PC-3 (cell line): ENCODE results near the gene TEX19. TPM values are rescaled to one million over a fixed set of nuclear protein-coding genes. Genes with fewer than 3 reads are reported as not detected.

Experiments
- ATAC-seq: fragments of 200-7000 bp; cut with Tn5 transposase; 2 replicates; pipeline ENCODE4 v1.9.1; 2020; ENCODE audit warnings: mild to moderate bottlenecking, moderate library complexity
- BruUV-seq: library from RNA; stranded (reverse); fragments of 400-500 nt; replicated peaks from 2 replicates; lab custom pipeline; 2021; lab: Mats Ljungman, UMichigan
- CTCF ChIA-PET: fragments of 300-600 bp; sonication (Branson Sonifier 250); formaldehyde crosslinking; loops from one replicate; lab custom pipeline; 2022; ENCODE audit warnings: antibody characterized with exemption; lab: Charles Lee
- POLR2A ChIA-PET: fragments of 300-600 bp; sonication (Branson Sonifier 250); formaldehyde crosslinking; loops from one replicate; lab custom pipeline; 2022; ENCODE audit warnings: antibody characterized with exemption; ENCODE audit not compliant: unreplicated experiment; lab: Charles Lee
- DNase-seq: peaks from one replicate; pipeline ENCODE4 v3.0.0-alpha.2; 2015
- H2AFZ ChIP-seq: fragments of 300-600 bp; sonication (generic); 2 replicates; pipeline ENCODE4 v1.6.0; 2016; ENCODE audit warnings: antibody characterized with exemption, low read length
- H3F3A ChIP-seq: fragments of 300-600 bp; sonication (generic); one replicate; pipeline ENCODE4 v1.6.0; 2017; ENCODE audit warnings: antibody characterized with exemption, low read length, control low read depth, mild to moderate bottlenecking; ENCODE audit not compliant: unreplicated experiment
- H3K27ac ChIP-seq: fragments of 300-600 bp; sonication (generic); 2 replicates; pipeline ENCODE4 v1.5.1; 2016; ENCODE audit warnings: mild to moderate bottlenecking, low read length
- H3K27me3 ChIP-seq: fragments of 300-600 bp; sonication (generic); 2 replicates; pipeline ENCODE4 v1.6.1; 2016; ENCODE audit warnings: low read length, mixed read lengths
- H3K36me3 ChIP-seq: fragments of 300-600 bp; sonication (generic); 2 replicates; pipeline ENCODE4 v1.6.1; 2016; ENCODE audit warnings: low read depth, mixed run types, low read length, mixed read lengths
- H3K4me1 ChIP-seq: fragments of 300-600 bp; sonication (generic); 2 replicates; pipeline ENCODE4 v1.5.1; 2016; ENCODE audit warnings: low read length; ENCODE audit not compliant: insufficient read depth
- H3K4me2 ChIP-seq: fragments of 300-600 bp; sonication (generic); 2 replicates; pipeline ENCODE4 v1.6.0; 2016; ENCODE audit warnings: low read length
- H3K4me3 ChIP-seq: fragments of 300-600 bp; sonication (generic); 2 replicates; pipeline ENCODE4 v1.5.1; 2016; ENCODE audit warnings: mild to moderate bottlenecking, low read length, mixed read lengths
- H3K79me2 ChIP-seq: fragments of 300-600 bp; sonication (generic); 2 replicates; pipeline ENCODE4 v1.6.1; 2017; ENCODE audit warnings: low read length, mixed read lengths
- H3K9ac ChIP-seq: fragments of 300-600 bp; sonication (generic); 2 replicates; pipeline ENCODE4 v1.6.0; 2016; ENCODE audit warnings: mild to moderate bottlenecking, low read length
- H3K9me2 ChIP-seq: fragments of 300-600 bp; sonication (generic); replicated peaks from 2 replicates; pipeline ENCODE4 v1.6.1; 2016; ENCODE audit warnings: mixed run types, low read length, mixed read lengths
- H3K9me3 ChIP-seq: fragments of 300-600 bp; sonication (generic); 2 replicates; pipeline ENCODE4 v1.6.1; 2016; ENCODE audit warnings: low read length, mixed read lengths
- H4K20me1 ChIP-seq: fragments of 300-600 bp; sonication (generic); 2 replicates; pipeline ENCODE4 v1.6.1; 2016; ENCODE audit warnings: low read length, mixed read lengths
- CTCF ChIP-seq: fragments of 300-600 bp; sonication (generic); conservative IDR thresholded peaks from 2 replicates; pipeline ENCODE4 v1.5.1; 2017; ENCODE audit warnings: antibody characterized with exemption, low read depth, mild to moderate bottlenecking, low read length
- EZH2 ChIP-seq: fragments of 300-600 bp; sonication (generic); IDR thresholded peaks from one replicate; pipeline ENCODE4 v1.6.1; 2017; ENCODE audit warnings: antibody characterized with exemption, mild to moderate bottlenecking, low read length; ENCODE audit not compliant: unreplicated experiment
- EZH2phosphoT487 ChIP-seq: fragments of 300-600 bp; sonication (generic); IDR thresholded peaks from 2 replicates; pipeline ENCODE4 v1.6.1; 2018; ENCODE audit warnings: mild to moderate bottlenecking, antibody characterized with exemption, low read length, borderline replicate concordance
- intact Hi-C: fragments of 100-400 bp; cut with micrococcal nuclease; formaldehyde crosslinking; loops from 2 replicates; pipeline ENCODE4 v1.9.0; 2023
- total RNA-seq: library from RNA; depleted of rRNA; stranded (reverse); fragments of >200 nt; gene quantifications from 2 replicates; pipeline ENCODE4 v1.2.3, GENCODE V29; 2014

TEX19 gene
- total RNA-seq, 1 experiment from 2014 or later = 1.2 TPM

GRCh38 chr17:82361885-82362633, 3.0 kb downstream of the TEX19 start:
- POLR2A ChIA-PET = no interaction called here
- H3K4me1 ChIP-seq = no peaks in the 10 kb centered on the region
- no peaks in the 10 kb centered on the region for H3K36me3 ChIP-seq
- no peak overlapping the region for H2AFZ ChIP-seq
- no peak overlapping the region for H3K4me3 ChIP-seq
- no peak overlapping the region for H3K4me2 ChIP-seq
- BruUV-seq = no TSS peak
- intact Hi-C loops = no loop called here
- no peaks in the 10 kb centered on the region for H4K20me1 ChIP-seq
- ATAC-seq = no peak
- H3K27me3 ChIP-seq = no peaks in the 10 kb centered on the region
- no peaks in the 10 kb centered on the region for H3K9me2 ChIP-seq
- no peaks in the 10 kb centered on the region for H3K9me3 ChIP-seq
- H3F3A ChIP-seq = no peaks in the 10 kb centered on the region
- no peaks in the 10 kb centered on the region for H3K79me2 ChIP-seq
- no peak overlapping the region for H3K27ac ChIP-seq
- no peak for DNase-seq
- H3K9ac ChIP-seq = no peak overlapping the region
- CTCF ChIA-PET = no interaction called here
- TF ChIP-seq EZH2 (no peak), CTCF (no peak), EZH2phosphoT487 (no peak)

DNA sequence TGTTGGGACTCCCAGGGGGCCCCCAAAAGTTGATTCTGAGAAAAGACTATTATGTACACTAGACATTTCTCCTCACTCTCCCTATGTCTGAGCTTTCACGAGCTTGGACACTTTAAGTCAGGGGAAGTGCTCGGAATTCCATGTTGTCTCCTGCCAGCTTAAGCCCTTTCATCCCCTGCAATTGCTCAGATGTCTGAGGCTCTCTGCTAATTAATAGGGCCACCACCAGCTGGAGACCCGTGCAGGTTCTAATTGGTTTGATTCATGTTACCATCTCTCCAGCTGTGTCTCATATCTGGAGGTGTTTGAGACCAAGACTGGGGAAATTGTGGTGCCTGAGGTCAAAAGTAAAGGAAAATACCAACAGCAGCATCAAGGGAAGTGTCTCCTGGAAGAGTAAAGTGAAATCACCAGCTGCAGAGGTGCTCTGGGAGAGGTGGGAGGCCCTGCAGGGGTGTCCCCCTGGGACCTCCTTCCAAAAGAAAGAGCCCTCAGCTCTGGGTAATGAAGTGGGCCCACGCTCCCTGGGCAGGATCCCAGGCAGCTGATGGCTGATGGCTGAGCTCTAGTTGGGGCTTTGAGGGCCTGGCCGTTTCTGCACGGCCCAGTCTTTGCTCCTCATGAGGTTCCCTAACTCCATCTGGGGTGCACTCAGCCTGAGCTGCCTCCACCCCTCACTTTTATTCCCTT, 6.7 kb downstream of the TEX19 start:
- no peak overlapping the region for H3K27ac ChIP-seq
- intact Hi-C loops = no loop called here
- no peak overlapping the region for H3K9ac ChIP-seq
- H3K9me3 ChIP-seq = no peaks in the 10 kb centered on the region
- DNase-seq (no peak), ATAC-seq (no peak)
- POLR2A ChIA-PET = no interaction called here
- no peaks in the 10 kb centered on the region for H4K20me1 ChIP-seq
- no peak overlapping the region for H3K4me3 ChIP-seq
- H3K4me1 ChIP-seq = peaks cover 4% of the 10 kb centered on the region; the same call in 1 of the 2 replicates
- no peaks in the 10 kb centered on the region for H3K36me3 ChIP-seq
- no peak for TF ChIP-seq EZH2phosphoT487
- no peak for TF ChIP-seq EZH2
- no peak for TF ChIP-seq CTCF
- no peaks in the 10 kb centered on the region for H3K27me3 ChIP-seq
- H3F3A ChIP-seq = no peaks in the 10 kb centered on the region
- H3K4me2 ChIP-seq = no peak overlapping the region
- no TSS peak for BruUV-seq
- H2AFZ ChIP-seq = no peak overlapping the region
- CTCF ChIA-PET = no interaction called here
- no peaks in the 10 kb centered on the region for H3K9me2 ChIP-seq
- H3K79me2 ChIP-seq = no peaks in the 10 kb centered on the region

DNA sequence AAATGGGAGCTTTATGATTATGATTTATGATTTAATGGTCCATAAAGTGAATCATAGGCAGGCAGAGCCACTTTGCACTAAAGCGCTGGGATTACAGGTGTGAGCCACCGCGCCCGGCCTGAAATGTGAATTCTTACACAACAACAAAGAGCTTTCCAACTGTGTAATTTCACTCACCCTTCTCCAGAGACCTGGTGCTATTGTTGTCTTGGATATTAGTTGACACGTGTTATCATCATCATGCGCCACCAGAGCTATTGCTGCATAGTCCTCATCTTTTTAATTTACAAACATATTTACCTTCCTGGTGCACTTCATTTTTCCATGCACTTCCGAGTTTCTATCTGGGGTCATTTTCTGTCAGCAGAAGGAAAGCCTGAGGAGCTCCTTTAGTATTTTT, 7.7 kb downstream of the TEX19 start:
- H3K27me3 ChIP-seq = no peaks in the 10 kb centered on the region
- H4K20me1 ChIP-seq = no peaks in the 10 kb centered on the region
- no peak overlapping the region for H3K4me2 ChIP-seq
- no peaks in the 10 kb centered on the region for H3F3A ChIP-seq
- ATAC-seq (no peak), DNase-seq (peak; percentile 15)
- no peaks in the 10 kb centered on the region for H3K79me2 ChIP-seq
- no peak overlapping the region for H3K9ac ChIP-seq
- peaks cover 6% of the 10 kb centered on the region; the same call in 1 of the 2 replicates for H3K4me1 ChIP-seq
- CTCF ChIA-PET = no interaction called here
- H3K36me3 ChIP-seq = no peaks in the 10 kb centered on the region
- no peak overlapping the region for H2AFZ ChIP-seq
- no peak overlapping the region for H3K4me3 ChIP-seq
- H3K9me3 ChIP-seq = no peaks in the 10 kb centered on the region
- intact Hi-C loops = no loop called here
- POLR2A ChIA-PET = no interaction called here
- H3K9me2 ChIP-seq = no peaks in the 10 kb centered on the region
- no TSS peak for BruUV-seq
- no peak overlapping the region for H3K27ac ChIP-seq
- no peak for TF ChIP-seq CTCF
- no peak for TF ChIP-seq EZH2phosphoT487
- TF ChIP-seq EZH2 = no peak
